ENCODE measurements around the gene GIMAP1.

DNA sequence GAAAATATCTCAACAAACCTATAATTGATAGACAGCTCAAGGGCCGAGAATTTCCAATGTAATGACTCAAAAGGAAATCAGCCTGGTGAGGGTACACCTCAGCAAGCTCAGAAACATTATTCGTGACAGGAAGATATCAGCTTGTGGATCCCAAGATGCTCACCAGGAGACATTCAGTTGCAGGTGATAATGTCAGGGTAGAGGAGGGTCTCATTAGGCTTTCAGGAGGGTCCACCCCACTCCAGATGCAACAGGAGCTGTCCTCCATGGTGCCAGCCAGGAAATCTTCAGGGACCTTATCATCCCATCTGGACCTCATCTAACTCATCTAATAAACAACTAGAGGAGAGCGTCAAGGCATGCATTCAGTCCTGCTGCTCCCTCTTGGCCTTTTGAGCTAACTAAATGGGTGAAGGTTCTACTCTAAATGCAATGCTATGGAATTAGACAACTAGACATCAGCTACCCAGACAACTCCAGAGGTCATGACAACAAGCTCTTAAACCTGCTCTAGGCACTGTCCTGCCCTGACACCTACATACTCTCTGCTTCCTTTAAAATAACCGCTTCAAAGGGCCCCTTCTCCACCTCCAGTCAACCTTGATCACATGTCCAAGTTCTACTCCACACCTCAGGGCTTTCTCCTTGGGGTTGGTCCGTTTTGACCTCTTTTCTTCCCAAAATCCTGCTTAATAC is 16.5 kb downstream of the GIMAP1 start:
- TF ChIP-seq GABPA (IDR thresholded peaks at IDR 0.05; ENCODE audit: low read depth) (no peak), CTCF (IDR thresholded peaks at IDR 0.05) (no peak)

Data from SK-N-SH (cell line).